Smooth muscle cell (in vitro differentiated cells): ENCODE data around the gene RPAP2. TPM values are rescaled to one million over a fixed set of nuclear protein-coding genes. Genes with fewer than 3 reads are reported as not detected.
"Not testable (repeated sequence)": the region's sequence is repeated elsewhere in the genome, so short reads cannot be mapped to it uniquely, and the experiment has no call there.

Source experiments
- DNase-seq: peaks from one replicate; lab custom pipeline; 2025; ENCODE audit not compliant: unreplicated experiment; lab: John Stamatoyannopoulos, UW
- H2AFZ ChIP-seq: fragments of 200-600 bp; sonication (generic); 2 replicates; pipeline ENCODE4 v1.6.0; 2016; ENCODE audit warnings: antibody characterized with exemption, low read depth, mild to moderate bottlenecking
- H3F3A ChIP-seq: fragments of 200-600 bp; sonication (generic); 2 replicates; pipeline ENCODE4 v1.6.0; 2017; ENCODE audit warnings: antibody characterized with exemption, low read depth
- H3K27ac ChIP-seq: fragments of 200-600 bp; sonication (generic); 2 replicates; pipeline ENCODE4 v1.5.1; 2016; ENCODE audit warnings: low read depth, mild to moderate bottlenecking
- H3K27me3 ChIP-seq: fragments of 200-600 bp; sonication (generic); 2 replicates; pipeline ENCODE4 v1.6.1; 2016; ENCODE audit warnings: low read depth, mild to moderate bottlenecking
- H3K36me3 ChIP-seq: fragments of 200-600 bp; sonication (generic); 2 replicates; pipeline ENCODE4 v1.5.1; 2016; ENCODE audit warnings: low read depth
- H3K4me1 ChIP-seq: fragments of 200-600 bp; sonication (generic); 2 replicates; pipeline ENCODE4 v1.5.1; 2016; ENCODE audit warnings: low read depth
- H3K4me2 ChIP-seq: fragments of 200-600 bp; sonication (generic); 2 replicates; pipeline ENCODE4 v1.6.0; 2016; ENCODE audit warnings: mild to moderate bottlenecking
- H3K4me3 ChIP-seq: fragments of 200-600 bp; sonication (generic); 2 replicates; pipeline ENCODE4 v1.5.1; 2016; ENCODE audit warnings: mild to moderate bottlenecking
- H3K79me2 ChIP-seq: fragments of 200-600 bp; sonication (generic); 2 replicates; pipeline ENCODE4 v1.6.0; 2016; ENCODE audit warnings: low read depth, mild to moderate bottlenecking
- H3K9ac ChIP-seq: fragments of 200-600 bp; sonication (generic); 2 replicates; pipeline ENCODE4 v1.6.0; 2016; ENCODE audit warnings: low read depth
- H3K9me3 ChIP-seq: fragments of 200-600 bp; sonication (generic); replicated peaks from 2 replicates; pipeline ENCODE4 v1.5.1; 2016; ENCODE audit warnings: low read depth
- H4K20me1 ChIP-seq: fragments of 200-600 bp; sonication (generic); 2 replicates; pipeline ENCODE4 v1.6.0; 2016; ENCODE audit warnings: low read depth
- WGBS: methylation state at CpG from one replicate; pipeline ENCODE4 v1.1.7; 2016; ENCODE audit warnings: low lambda C conversion rate; 5-methylcytosine and 5-hydroxymethylcytosine counted together
- polyA plus RNA-seq: library from polyadenylated mRNA; unstranded; fragments of >200 nt; fragmentation: Nextera tagmentation; extraction: Ambion mirVana; gene quantifications from 2 replicates; pipeline ENCODE4 v1.2.1, GENCODE V29; 2016
- total RNA-seq: library from RNA; depleted of rRNA; stranded (reverse); fragments of >200 nt; gene quantifications from 2 replicates; pipeline ENCODE4 v1.2.3, GENCODE V29; 2014
- TF ChIP-seq, protein P1 (sequence below): fragments of 200-600 bp; sonication (generic); IDR thresholded peaks from 2 replicates; pipeline ENCODE4 v1.5.1; 2017; ENCODE audit warnings: borderline replicate concordance, mild to moderate bottlenecking, antibody characterized with exemption; ENCODE audit not compliant: insufficient read depth, poor library complexity, severe bottlenecking

The RPAP2 gene
- total and polyA plus RNA-seq, 2 experiments from 2014 or later = 18.8 to 34.2 TPM

DNA sequence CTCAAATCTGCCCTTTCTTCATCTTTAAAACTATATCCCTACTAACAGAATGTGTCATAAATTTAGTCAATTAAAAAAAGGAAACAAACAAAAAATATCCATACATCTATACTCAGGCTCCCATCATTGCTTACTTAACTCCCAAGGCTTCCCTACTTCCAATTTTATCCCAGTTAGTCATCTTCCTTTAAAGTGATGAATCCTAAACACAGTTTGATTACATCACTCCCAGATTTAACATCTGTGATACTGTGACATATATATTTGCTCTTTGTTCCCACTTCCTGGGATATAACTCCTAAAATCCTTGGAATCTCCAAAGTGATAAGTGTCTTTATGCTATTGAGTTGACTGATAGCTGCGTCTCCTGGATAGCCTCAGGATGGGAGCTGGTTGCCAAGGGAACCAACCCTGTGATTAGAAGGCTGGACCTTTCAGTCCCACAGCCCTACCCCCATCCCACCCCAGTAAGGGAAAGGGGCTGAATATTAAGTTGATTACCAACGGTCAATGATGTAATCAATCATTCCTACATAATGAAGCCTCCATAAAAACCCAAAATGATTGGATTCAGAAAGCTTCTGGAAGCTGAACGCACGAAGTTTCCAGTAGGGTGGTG is 21.6 kb upstream of the RPAP2 start:
- Histone ChIP-seq H3K9me3 (no peaks in the 10 kb centered on the region), H3K27me3 (no peaks in the 10 kb centered on the region), H4K20me1 (no peaks in the 10 kb centered on the region), H3K4me2 (no peak overlapping the region), H3K4me3 (no peak overlapping the region), H3K79me2 (no peaks in the 10 kb centered on the region), H3K36me3 (no peaks in the 10 kb centered on the region), H3K9ac (no peak overlapping the region), H3K4me1 (no peaks in the 10 kb centered on the region), H3K27ac (no peak overlapping the region), H2AFZ (no peak overlapping the region), H3F3A (no peaks in the 10 kb centered on the region)
- DNase-seq = no peak
- WGBS = 82% methylated on average over 4 of the region's 4 CpGs
- TF ChIP-seq, protein P1, sequence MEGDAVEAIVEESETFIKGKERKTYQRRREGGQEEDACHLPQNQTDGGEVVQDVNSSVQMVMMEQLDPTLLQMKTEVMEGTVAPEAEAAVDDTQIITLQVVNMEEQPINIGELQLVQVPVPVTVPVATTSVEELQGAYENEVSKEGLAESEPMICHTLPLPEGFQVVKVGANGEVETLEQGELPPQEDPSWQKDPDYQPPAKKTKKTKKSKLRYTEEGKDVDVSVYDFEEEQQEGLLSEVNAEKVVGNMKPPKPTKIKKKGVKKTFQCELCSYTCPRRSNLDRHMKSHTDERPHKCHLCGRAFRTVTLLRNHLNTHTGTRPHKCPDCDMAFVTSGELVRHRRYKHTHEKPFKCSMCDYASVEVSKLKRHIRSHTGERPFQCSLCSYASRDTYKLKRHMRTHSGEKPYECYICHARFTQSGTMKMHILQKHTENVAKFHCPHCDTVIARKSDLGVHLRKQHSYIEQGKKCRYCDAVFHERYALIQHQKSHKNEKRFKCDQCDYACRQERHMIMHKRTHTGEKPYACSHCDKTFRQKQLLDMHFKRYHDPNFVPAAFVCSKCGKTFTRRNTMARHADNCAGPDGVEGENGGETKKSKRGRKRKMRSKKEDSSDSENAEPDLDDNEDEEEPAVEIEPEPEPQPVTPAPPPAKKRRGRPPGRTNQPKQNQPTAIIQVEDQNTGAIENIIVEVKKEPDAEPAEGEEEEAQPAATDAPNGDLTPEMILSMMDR = no peak

- not testable (repeated sequence) for DNase-seq, H3K4me3 ChIP-seq, H3K27me3 ChIP-seq, H3K9ac ChIP-seq, H3K79me2 ChIP-seq, H3K9me3 ChIP-seq, H4K20me1 ChIP-seq, H3K4me2 ChIP-seq, H3F3A ChIP-seq, H3K36me3 ChIP-seq, H3K27ac ChIP-seq, H3K4me1 ChIP-seq, H2AFZ ChIP-seq
- WGBS = 96% methylated on average over 15 of the region's 15 CpGs
Measured at GRCh38 chr1:92279781-92280180, 19.1 kb upstream of the RPAP2 start.

GRCh38 chr1:92281411-92281810 is 17.4 kb upstream of the RPAP2 start:
- H3K4me3 ChIP-seq, H4K20me1 ChIP-seq, H3K4me1 ChIP-seq, H3K4me2 ChIP-seq, H3K9me3 ChIP-seq, H3K9ac ChIP-seq, H3K27ac ChIP-seq, H3K27me3 ChIP-seq, DNase-seq, H3K79me2 ChIP-seq, H2AFZ ChIP-seq, H3K36me3 ChIP-seq, H3F3A ChIP-seq: not testable (repeated sequence)
- WGBS = 97% methylated on average over 2 of the region's 2 CpGs

DNA sequence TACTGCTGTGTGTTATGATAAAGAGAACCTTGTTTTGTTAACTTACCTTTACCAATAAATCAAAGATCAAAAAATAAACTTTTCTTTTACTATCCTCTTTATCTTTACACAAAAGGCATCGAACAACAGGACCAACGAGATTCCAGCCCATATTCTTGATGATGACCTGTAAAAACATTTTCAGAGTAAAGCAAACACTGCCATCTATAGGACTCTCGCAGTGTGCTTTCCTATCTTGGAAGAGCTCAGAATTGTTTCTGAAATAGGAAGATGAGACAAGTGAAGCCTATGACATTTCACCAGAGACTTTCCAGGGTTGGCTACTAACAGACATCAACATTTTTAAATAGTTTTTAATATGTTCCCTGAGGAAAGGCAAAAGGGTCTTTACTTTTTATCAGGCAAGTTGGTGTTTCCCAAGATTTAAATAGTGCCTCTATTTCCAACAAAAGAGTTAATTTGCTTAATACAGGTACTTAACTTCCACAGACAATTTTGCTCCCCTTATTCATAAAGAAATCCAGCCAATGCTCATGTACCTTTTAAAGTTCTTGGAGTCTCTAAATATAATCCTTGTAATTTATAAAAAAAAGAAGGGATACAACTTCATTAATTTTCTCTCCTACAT is 7.4 kb upstream of the RPAP2 start:
- H3K79me2 ChIP-seq = no peaks in the 10 kb centered on the region
- H3K4me2 ChIP-seq = no peak overlapping the region
- no peaks in the 10 kb centered on the region for H3K4me1 ChIP-seq
- H3F3A ChIP-seq = no peaks in the 10 kb centered on the region
- 46% methylated on average over 3 of the region's 3 CpGs for WGBS
- no peak overlapping the region for H2AFZ ChIP-seq
- H3K27me3 ChIP-seq = no peaks in the 10 kb centered on the region
- H3K9me3 ChIP-seq = no peaks in the 10 kb centered on the region
- no peak for DNase-seq
- H3K27ac ChIP-seq = no peak overlapping the region
- no peak overlapping the region for H3K4me3 ChIP-seq
- TF ChIP-seq, protein P1 = peak; percentile 73
- H3K9ac ChIP-seq = no peak overlapping the region
- no peaks in the 10 kb centered on the region for H4K20me1 ChIP-seq
- no peaks in the 10 kb centered on the region for H3K36me3 ChIP-seq

- H3K27me3 ChIP-seq = no peaks in the 10 kb centered on the region
- no peaks in the 10 kb centered on the region for H3K36me3 ChIP-seq
- no peaks in the 10 kb centered on the region for H4K20me1 ChIP-seq
- peak overlapping the region; percentile 67 for H3K27ac ChIP-seq
- H3K9ac ChIP-seq = peak overlapping the region; percentile 95
- H3K4me1 ChIP-seq = peaks cover 19% of the 10 kb centered on the region
- H2AFZ ChIP-seq = peak overlapping the region; percentile 88
- peak overlapping the region; percentile 86 for H3K4me2 ChIP-seq
- H3K79me2 ChIP-seq = peaks cover 32% of the 10 kb centered on the region
- no peaks in the 10 kb centered on the region for H3F3A ChIP-seq
- DNase-seq = no peak
- TF ChIP-seq, protein P1 = peak; percentile 13
- H3K9me3 ChIP-seq = no peaks in the 10 kb centered on the region
- WGBS = 10% methylated on average over 3 of the region's 3 CpGs
- H3K4me3 ChIP-seq = peak overlapping the region; percentile 95
Measured at GRCh38 chr1:92298213-92298572, 666 bp upstream of the RPAP2 start.
